ENCODE measurements around the gene KCNK3. TPM values are rescaled to one million over a fixed set of nuclear protein-coding genes. Genes with fewer than 3 reads are reported as not detected.

The KCNK3 gene
- total RNA-seq, 1 donor from 2014 or later = not detected

DNA sequence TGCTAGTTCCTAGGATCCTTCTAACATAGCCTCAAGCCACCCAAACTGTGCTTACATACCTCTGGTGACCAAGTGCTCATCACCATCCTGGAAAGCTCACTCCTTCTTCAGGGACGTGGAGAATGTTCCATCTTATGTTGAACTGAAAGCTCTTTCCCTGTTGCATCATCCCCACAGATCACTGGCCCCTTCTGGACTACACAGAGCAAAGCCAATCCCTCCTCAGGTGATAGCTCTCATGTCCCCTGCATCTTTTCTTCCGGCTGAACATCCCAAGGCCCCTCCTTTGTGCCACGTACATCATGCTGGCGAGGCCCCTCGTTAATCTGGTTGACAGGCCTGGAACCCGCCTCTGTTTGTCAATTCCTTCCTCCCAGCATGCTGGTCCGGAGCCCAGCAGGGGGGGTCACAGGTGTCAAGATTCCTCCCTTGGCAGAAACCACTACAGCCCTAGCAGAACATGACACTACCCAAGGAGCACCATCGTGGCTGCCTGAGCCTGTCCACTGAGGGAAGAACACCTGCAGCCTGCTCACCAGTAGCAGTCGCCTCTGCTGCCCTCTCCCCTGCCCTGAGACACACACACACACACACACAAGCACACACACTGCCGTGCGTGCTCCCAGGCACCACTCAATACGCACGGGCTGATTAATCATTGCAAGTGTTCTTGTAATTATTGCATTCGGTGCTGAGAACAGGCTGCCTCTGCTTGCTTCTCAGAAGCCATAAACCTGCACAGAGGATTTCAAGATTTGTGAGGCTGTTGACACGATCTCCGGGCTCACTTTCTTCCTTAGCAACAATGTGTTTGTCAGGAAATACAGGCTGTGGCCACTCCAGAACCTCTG, 6.3 kb upstream of the KCNK3 start:
- Mint-ChIP-seq H3K4me1 (ENCODE audit: low read depth) (no peaks in the 10 kb centered on the region), H3K27ac (no peak overlapping the region), H3K9me3 (no peaks in the 10 kb centered on the region), H3K36me3 (ENCODE audit: low read depth) (no peaks in the 10 kb centered on the region), H3K27me3 (ENCODE audit: insufficient read depth) (peaks cover 38% of the 10 kb centered on the region), H3K4me3 (no peak overlapping the region)
- DNase-seq (ENCODE audit: low spot score) = no peak
- intact Hi-C loops (cut with micrococcal nuclease) = no loop called here

DNA sequence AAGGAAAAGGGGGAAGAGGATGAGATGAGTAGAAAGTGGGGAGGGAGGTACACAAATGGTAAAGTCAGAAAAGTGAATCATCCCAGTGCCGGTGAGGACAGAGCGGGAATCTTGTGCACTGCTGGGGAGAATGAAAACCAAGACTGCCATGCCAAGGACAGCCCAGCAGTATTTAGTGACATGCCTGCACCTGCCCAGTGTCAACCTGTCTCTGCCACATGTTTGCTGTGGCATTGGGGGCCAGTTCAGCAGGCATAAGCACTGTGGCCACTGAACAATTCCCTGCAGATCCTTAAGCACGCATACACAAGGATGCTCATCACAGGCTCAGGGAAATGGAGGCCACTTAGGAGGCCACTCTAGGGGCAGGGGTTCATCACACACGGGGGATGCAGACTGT, 5.2 kb upstream of the KCNK3 start:
- Mint-ChIP-seq H3K36me3 (ENCODE audit: low read depth) (no peaks in the 10 kb centered on the region), H3K27ac (no peak overlapping the region), H3K4me1 (ENCODE audit: low read depth) (no peaks in the 10 kb centered on the region), H3K27me3 (ENCODE audit: insufficient read depth) (peaks cover 43% of the 10 kb centered on the region), H3K9me3 (no peaks in the 10 kb centered on the region), H3K4me3 (no peak overlapping the region)
- intact Hi-C loops (cut with micrococcal nuclease) = no loop called here
- DNase-seq (ENCODE audit: low spot score) = no peak

DNA sequence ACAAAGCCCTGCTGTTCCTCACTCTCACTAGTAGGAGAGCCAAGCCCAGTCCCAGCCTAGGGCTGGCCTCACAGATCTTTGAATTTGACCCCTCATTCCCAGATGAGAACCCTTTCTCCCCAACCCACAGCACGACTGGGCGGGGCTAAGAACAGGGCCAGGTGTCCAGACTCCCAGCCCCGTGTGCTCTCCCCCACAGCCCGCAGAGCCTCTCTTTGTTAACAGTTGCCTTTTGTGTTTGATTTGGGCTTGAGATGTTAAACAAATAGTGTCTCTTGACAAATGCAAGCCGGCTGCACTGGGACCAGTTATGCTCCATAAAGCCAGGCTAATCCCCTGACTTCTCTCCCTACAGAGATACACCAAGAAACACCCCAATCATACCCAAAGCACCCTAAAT, 4.7 kb upstream of the KCNK3 start:
- intact Hi-C loops (cut with micrococcal nuclease) = no loop called here
- H3K4me3 Mint-ChIP-seq = no peak overlapping the region
- no peak for DNase-seq (ENCODE audit: low spot score)
- H3K27me3 Mint-ChIP-seq (ENCODE audit: insufficient read depth) = peaks cover 43% of the 10 kb centered on the region
- no peak overlapping the region for H3K27ac Mint-ChIP-seq
- H3K36me3 Mint-ChIP-seq (ENCODE audit: low read depth) = no peaks in the 10 kb centered on the region
- no peaks in the 10 kb centered on the region for H3K4me1 Mint-ChIP-seq (ENCODE audit: low read depth)
- no peaks in the 10 kb centered on the region for H3K9me3 Mint-ChIP-seq

DNA sequence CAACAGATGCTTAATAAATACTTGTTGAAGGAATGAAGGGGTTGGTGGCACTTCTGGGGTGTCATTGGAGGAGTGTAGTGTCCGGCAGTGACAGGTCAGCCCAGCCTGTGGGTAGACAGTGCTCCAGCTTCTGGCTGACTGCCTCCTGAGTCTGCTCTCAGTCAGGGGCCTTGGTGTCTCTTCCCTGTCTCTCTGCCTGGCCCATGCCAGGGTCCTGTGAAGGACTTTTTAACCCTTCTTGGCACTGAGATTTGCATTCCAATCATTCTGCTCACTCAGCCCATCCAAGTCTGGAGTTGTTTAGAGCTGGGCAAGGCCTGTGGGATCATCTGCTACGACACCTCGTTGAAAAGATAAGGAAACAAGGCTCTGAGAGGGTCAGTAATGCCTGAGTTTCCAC, 1.4 kb upstream of the KCNK3 start:
- no peak for DNase-seq (ENCODE audit: low spot score)
- Mint-ChIP-seq H3K36me3 (ENCODE audit: low read depth) (no peaks in the 10 kb centered on the region), H3K27ac (no peak overlapping the region), H3K4me3 (no peak overlapping the region), H3K4me1 (ENCODE audit: low read depth) (no peaks in the 10 kb centered on the region), H3K27me3 (ENCODE audit: insufficient read depth) (peaks cover 62% of the 10 kb centered on the region), H3K9me3 (no peaks in the 10 kb centered on the region)
- intact Hi-C loops (cut with micrococcal nuclease) = no loop called here

DNA sequence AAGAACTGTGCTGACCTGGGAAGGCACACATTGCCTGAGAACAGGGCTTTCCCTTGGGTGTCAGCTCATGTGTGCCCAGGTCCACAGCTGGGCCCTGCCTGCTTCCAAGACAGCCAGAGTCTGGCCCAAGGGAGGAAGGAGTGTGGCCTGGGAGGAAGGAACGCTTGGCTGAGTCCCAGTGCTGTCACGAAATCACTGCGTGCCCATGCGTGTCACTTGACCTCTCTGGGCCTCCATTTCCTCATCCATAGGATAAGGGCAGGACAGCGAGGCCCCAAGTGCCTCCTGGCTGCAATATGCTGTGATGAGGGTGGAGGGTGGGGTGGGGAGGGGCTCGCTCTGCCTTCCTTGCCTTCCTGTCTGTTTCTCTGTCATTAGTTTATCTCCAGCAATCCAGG, 642 bp upstream of the KCNK3 start:
- Mint-ChIP-seq H3K27ac (no peak overlapping the region), H3K4me3 (no peak overlapping the region), H3K27me3 (ENCODE audit: insufficient read depth) (peaks cover 60% of the 10 kb centered on the region), H3K36me3 (ENCODE audit: low read depth) (no peaks in the 10 kb centered on the region), H3K9me3 (no peaks in the 10 kb centered on the region), H3K4me1 (ENCODE audit: low read depth) (no peaks in the 10 kb centered on the region)
- intact Hi-C loops (cut with micrococcal nuclease) = no loop called here
- DNase-seq (ENCODE audit: low spot score) = no peak

DNA sequence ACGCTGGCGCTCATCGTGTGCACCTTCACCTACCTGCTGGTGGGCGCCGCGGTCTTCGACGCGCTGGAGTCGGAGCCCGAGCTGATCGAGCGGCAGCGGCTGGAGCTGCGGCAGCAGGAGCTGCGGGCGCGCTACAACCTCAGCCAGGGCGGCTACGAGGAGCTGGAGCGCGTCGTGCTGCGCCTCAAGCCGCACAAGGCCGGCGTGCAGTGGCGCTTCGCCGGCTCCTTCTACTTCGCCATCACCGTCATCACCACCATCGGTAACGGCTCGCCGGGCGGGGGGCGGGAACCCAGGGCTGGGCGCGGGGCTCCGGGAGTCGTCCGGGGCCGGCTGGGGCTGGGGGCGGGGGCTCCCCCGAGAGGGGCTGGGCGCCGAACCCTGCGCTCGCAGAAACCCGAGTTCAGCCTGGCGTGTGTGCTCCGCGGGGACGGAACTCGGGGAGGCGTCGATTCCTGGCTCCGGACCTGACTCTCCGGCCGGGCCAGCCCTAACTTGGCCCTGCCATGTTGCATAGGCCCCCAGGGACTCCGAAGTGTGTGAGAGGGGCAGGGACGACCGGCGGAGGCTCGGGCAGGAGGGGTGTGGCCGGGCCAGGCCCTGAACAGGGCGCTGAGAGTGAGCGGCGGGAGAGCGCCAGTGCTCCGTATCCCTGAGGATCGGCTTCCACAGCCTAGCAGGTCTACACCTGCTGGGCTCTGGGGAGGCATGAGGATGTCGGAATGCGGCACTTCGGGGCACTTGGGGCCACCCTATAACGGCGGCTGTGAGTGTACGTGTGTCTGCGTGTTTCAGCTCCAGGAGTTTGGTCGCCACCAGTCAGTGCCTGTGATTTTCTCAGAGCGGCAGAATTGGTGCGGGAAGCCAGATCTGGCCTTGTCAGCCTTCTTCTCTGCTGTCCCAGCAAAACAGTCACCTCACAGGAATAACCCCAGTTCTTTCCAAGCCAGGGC, 651 bp downstream of the KCNK3 start:
- Mint-ChIP-seq H3K27me3 (ENCODE audit: insufficient read depth) (peaks cover 58% of the 10 kb centered on the region), H3K4me3 (no peak overlapping the region), H3K4me1 (ENCODE audit: low read depth) (no peaks in the 10 kb centered on the region), H3K9me3 (no peaks in the 10 kb centered on the region), H3K27ac (no peak overlapping the region), H3K36me3 (ENCODE audit: low read depth) (no peaks in the 10 kb centered on the region)
- intact Hi-C loops (cut with micrococcal nuclease) = no loop called here
- DNase-seq (ENCODE audit: low spot score) = no peak

DNA sequence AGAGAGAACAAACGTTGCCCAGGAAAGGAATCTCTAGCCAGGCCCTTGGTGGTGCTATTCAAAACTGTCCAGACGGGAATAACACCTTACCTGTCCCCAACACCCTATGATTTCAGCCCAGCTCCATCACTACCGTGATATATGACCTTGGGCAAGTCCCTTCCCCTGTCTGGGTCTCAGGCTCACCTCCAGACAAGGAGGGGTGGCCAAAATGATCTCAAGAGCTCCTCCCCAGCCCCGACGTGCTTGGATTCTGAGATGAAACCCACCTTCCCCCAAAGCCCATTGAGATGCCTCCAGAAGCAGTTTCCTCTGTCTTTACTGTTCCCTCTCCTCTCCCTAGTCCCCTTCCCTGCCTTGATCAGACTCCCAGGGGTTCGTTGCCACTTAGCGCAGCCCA, 1.5 kb downstream of the KCNK3 start:
- no peaks in the 10 kb centered on the region for H3K4me1 Mint-ChIP-seq (ENCODE audit: low read depth)
- H3K4me3 Mint-ChIP-seq = no peak overlapping the region
- H3K9me3 Mint-ChIP-seq = no peaks in the 10 kb centered on the region
- H3K27ac Mint-ChIP-seq = no peak overlapping the region
- DNase-seq (ENCODE audit: low spot score) = no peak
- intact Hi-C loops (cut with micrococcal nuclease) = no loop called here
- H3K36me3 Mint-ChIP-seq (ENCODE audit: low read depth) = no peaks in the 10 kb centered on the region
- H3K27me3 Mint-ChIP-seq (ENCODE audit: insufficient read depth) = peaks cover 55% of the 10 kb centered on the region

DNA sequence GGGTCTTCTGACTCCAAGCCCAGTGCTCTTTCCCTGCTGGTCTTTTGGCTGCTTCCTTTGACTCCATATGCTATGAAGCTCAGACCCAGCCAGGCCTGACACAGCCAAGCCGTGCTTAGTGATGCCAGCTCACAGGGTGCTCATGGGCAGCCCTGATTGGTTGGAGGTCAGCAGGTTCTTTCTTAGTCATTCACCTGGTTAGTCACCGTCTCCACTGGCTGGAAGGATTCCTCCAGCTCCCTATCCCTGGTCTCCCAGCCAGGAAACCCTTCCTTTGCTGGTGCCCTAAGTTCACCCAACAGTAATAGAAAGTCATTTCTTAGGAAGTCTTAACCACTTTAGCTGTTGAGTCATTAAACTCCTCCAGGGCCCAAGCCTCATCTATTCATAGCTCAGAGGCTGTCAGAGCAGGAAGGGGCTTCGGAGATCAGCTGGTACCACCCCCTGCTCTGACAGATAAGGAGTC, 3.9 kb downstream of the KCNK3 start:
- intact Hi-C loops (cut with micrococcal nuclease) = no loop called here
- H3K36me3 Mint-ChIP-seq (ENCODE audit: low read depth) = no peaks in the 10 kb centered on the region
- no peaks in the 10 kb centered on the region for H3K9me3 Mint-ChIP-seq
- no peak for DNase-seq (ENCODE audit: low spot score)
- no peak overlapping the region for H3K27ac Mint-ChIP-seq
- no peak overlapping the region for H3K4me3 Mint-ChIP-seq
- peaks cover 39% of the 10 kb centered on the region for H3K27me3 Mint-ChIP-seq (ENCODE audit: insufficient read depth)
- no peaks in the 10 kb centered on the region for H3K4me1 Mint-ChIP-seq (ENCODE audit: low read depth)

DNA sequence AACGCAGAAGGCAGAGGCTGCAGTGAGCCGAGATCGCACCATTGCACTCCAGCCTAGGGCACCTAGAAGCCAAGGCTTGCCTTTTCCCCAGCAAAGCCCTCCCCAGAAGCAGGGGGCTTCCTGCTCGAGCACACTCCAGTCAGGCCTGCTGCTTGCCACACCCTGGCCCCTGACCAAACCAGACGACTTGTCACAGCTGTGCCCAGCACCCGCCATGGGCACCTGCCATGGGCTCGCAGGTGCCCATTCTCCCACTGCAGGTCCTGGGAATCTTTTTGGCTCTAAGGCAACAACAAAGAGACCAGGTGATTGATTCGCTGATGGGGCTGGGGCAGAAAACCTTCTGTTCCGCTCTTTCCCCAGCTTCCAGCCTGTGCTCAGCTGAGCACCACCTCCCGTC, 4.9 kb downstream of the KCNK3 start:
- no peak for DNase-seq (ENCODE audit: low spot score)
- intact Hi-C loops (cut with micrococcal nuclease) = no loop called here
- Mint-ChIP-seq H3K4me1 (ENCODE audit: low read depth) (no peaks in the 10 kb centered on the region), H3K9me3 (no peaks in the 10 kb centered on the region), H3K4me3 (no peak overlapping the region), H3K36me3 (ENCODE audit: low read depth) (no peaks in the 10 kb centered on the region), H3K27ac (no peak overlapping the region), H3K27me3 (ENCODE audit: insufficient read depth) (peaks cover 33% of the 10 kb centered on the region)

DNA sequence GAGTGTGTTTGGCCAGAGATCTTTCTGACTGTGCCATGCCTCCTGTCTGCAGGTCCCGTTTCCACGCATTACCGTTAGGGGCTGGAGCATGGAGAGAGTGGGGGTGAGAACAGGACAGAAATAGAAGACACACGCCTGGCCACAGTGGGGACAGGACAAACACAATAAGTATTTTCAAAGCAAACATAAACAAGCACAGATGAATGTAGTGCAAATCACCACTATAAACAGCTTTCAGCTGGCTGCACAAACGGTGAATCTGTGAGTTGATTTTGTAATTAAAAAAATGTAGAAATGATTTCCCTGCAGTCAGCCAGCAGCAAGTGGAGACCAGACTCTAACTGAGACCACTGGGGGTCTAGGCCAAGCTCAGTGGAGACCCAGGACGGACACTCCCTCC, 6.8 kb downstream of the KCNK3 start:
- H3K36me3 Mint-ChIP-seq (ENCODE audit: low read depth) = no peaks in the 10 kb centered on the region
- no peak for DNase-seq (ENCODE audit: low spot score)
- H3K4me1 Mint-ChIP-seq (ENCODE audit: low read depth) = no peaks in the 10 kb centered on the region
- H3K27me3 Mint-ChIP-seq (ENCODE audit: insufficient read depth) = peaks cover 24% of the 10 kb centered on the region
- no peak overlapping the region for H3K4me3 Mint-ChIP-seq
- H3K27ac Mint-ChIP-seq = no peak overlapping the region
- H3K9me3 Mint-ChIP-seq = no peaks in the 10 kb centered on the region
- intact Hi-C loops (cut with micrococcal nuclease) = no loop called here

DNA sequence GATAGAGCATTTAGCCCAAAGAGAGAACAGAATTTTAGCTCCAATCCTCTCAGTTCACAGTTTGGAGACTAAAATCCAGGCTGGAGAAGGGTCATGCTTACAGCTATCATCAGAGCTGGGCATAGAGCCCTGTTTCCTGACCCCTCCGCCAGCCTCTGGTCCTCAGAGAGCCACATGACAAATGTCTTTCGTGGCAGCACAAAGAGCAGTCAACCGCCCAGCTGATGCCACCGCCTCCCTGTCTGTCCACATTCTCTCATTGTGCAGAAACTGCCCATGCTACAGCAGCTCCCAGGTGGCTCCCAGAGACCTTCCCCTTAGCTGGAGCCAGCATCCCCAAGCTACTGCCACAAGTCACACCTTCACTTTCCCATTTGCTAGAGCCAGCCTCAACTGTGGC, 7.6 kb downstream of the KCNK3 start:
- Mint-ChIP-seq H3K36me3 (ENCODE audit: low read depth) (no peaks in the 10 kb centered on the region), H3K27ac (no peak overlapping the region), H3K4me1 (ENCODE audit: low read depth) (no peaks in the 10 kb centered on the region), H3K27me3 (ENCODE audit: insufficient read depth) (peaks cover 16% of the 10 kb centered on the region), H3K4me3 (no peak overlapping the region), H3K9me3 (no peaks in the 10 kb centered on the region)
- intact Hi-C loops (cut with micrococcal nuclease) = no loop called here
- no peak for DNase-seq (ENCODE audit: low spot score)

DNA sequence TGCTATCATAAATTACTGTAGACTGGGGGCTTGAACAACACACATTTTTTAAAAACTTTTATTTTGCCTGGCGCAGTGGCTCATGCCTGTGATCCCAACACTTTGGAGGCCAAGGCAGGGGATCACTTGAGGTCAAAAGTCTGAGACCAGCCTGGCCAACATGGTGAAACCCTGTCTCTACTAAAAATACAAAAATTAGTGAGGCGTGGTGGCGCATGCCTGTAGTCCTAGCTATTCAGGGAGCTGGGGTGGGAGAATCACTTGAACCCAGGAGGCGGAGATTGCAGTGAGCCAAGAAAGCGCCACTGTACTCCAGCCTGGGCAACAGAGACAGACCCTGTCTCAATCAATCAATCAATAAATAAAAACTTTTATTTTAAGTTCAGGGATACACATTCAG, 9.1 kb downstream of the KCNK3 start:
- Mint-ChIP-seq H3K27me3 (ENCODE audit: insufficient read depth) (peaks cover 6% of the 10 kb centered on the region), H3K27ac (no peak overlapping the region), H3K36me3 (ENCODE audit: low read depth) (no peaks in the 10 kb centered on the region), H3K9me3 (no peaks in the 10 kb centered on the region), H3K4me3 (no peak overlapping the region), H3K4me1 (ENCODE audit: low read depth) (no peaks in the 10 kb centered on the region)
- DNase-seq (ENCODE audit: low spot score) = no peak
- intact Hi-C loops (cut with micrococcal nuclease) = no loop called here

DNA sequence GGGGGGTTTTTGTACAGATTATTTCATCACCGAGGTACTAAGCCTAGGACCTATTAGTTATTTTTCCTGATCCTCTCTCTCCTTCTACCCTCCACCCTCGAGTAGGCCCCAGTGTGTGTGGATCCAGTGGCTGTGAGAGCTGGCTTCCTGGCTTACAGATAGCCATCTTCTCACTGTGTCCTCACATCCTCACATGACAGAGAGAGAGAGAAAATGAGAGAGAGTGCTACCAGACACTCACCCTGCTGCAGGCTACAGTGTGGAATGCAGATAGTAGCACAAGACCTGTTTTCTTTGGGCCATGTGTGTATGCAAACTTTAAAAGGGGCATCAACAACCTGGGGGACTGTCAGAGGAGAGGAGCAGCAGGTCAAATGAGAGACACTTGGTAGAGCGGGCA, 9.5 kb downstream of the KCNK3 start:
- no peak for DNase-seq (ENCODE audit: low spot score)
- intact Hi-C loops (cut with micrococcal nuclease) = no loop called here
- Mint-ChIP-seq H3K27me3 (ENCODE audit: insufficient read depth) (peaks cover 2% of the 10 kb centered on the region), H3K4me3 (no peak overlapping the region), H3K4me1 (ENCODE audit: low read depth) (no peaks in the 10 kb centered on the region), H3K27ac (no peak overlapping the region), H3K9me3 (no peaks in the 10 kb centered on the region), H3K36me3 (ENCODE audit: low read depth) (no peaks in the 10 kb centered on the region)

Measured in activated T-helper 1 cell treated with anti-CD3 and anti-CD28 coated beads, Interleukin-12 subunit alpha, Interleukin-12 subunit beta, Interleukin-2, Interleukin-4 antibody, amounts not matched to agents 30 ng/mL and 10 ng/mL and 1 ng/mL, durations not matched to agents 14 hours and 24 hours and 36 hours (primary cell).